PC-9 (cell line): Measurements from ENCODE around the gene CELA1.

ENCODE experiments used
- EZH2 ChIP-seq: fragments of 200-600 bp; sonication (generic); IDR thresholded peaks from 2 replicates; pipeline ENCODE4 v1.8.0; 2017; ENCODE audit warnings: antibody characterized with exemption, low read depth
- TF ChIP-seq, protein P1 (sequence below): fragments of 200-600 bp; sonication (generic); conservative IDR thresholded peaks from 2 replicates; pipeline ENCODE4 v1.6.1; 2017; ENCODE audit warnings: mixed run types, antibody characterized with exemption, mild to moderate bottlenecking, moderate library complexity

GRCh38 chr12:51320311-51320694, 26.2 kb downstream of the CELA1 start:
- TF ChIP-seq, protein P1, sequence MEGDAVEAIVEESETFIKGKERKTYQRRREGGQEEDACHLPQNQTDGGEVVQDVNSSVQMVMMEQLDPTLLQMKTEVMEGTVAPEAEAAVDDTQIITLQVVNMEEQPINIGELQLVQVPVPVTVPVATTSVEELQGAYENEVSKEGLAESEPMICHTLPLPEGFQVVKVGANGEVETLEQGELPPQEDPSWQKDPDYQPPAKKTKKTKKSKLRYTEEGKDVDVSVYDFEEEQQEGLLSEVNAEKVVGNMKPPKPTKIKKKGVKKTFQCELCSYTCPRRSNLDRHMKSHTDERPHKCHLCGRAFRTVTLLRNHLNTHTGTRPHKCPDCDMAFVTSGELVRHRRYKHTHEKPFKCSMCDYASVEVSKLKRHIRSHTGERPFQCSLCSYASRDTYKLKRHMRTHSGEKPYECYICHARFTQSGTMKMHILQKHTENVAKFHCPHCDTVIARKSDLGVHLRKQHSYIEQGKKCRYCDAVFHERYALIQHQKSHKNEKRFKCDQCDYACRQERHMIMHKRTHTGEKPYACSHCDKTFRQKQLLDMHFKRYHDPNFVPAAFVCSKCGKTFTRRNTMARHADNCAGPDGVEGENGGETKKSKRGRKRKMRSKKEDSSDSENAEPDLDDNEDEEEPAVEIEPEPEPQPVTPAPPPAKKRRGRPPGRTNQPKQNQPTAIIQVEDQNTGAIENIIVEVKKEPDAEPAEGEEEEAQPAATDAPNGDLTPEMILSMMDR: no peak
- no peak for TF ChIP-seq EZH2
